HG02970 (cell line): ENCODE data around the gene TMPRSS9.
A peak's percentile ranks its signal among the peaks of the same experiment; 100 is the strongest.
"Not testable (repeated sequence)": the region's sequence is repeated elsewhere in the genome, so short reads cannot be mapped to it uniquely, and the experiment has no call there.

Source experiments
- ATAC-seq: cut with Tn5 transposase; IDR thresholded peaks from one replicate; pipeline ENCODE4 v1.9.1; 2021; ENCODE audit warnings: mild to moderate bottlenecking, moderate library complexity, moderate number of reproducible peaks; ENCODE audit not compliant: unreplicated experiment, low FRiP score

TMPRSS9 gene

DNA sequence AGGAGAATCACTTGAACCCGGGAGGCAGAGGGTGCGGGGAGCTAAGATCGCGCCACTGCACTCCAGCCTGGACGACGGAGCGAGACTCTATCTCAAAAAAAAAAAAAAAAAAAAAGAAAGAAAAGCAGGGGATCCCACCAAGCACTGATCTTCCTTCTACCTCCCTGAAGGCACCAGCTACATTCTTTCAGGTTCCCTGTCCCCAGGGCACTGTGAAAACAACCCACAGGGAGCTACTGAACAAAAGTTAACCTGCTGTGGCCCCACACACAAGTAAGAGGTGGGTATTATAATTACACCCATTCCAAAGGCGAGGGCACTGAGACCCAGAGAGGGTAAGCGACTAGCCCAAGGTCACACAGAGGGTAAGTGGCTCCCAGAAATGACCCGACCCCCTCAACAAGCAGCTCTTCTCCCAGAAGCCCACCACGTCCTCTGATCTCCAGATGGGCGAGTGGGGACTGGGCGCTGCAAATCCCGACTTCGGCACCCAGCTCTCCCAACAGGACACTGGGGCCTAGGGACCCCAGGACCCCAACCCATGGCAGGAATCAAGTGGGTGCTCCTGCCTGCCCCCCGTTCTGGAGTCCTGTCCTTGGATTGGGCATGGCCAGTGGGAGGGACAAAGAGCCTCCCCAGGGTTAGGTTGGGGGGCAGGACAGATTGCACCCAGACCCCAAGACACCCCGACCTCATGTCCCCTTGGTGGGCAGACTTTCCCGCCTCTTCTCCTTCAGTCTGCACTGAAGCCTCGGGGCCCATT, 94.3 kb downstream of the TMPRSS9 start:
- no peak for ATAC-seq

DNA sequence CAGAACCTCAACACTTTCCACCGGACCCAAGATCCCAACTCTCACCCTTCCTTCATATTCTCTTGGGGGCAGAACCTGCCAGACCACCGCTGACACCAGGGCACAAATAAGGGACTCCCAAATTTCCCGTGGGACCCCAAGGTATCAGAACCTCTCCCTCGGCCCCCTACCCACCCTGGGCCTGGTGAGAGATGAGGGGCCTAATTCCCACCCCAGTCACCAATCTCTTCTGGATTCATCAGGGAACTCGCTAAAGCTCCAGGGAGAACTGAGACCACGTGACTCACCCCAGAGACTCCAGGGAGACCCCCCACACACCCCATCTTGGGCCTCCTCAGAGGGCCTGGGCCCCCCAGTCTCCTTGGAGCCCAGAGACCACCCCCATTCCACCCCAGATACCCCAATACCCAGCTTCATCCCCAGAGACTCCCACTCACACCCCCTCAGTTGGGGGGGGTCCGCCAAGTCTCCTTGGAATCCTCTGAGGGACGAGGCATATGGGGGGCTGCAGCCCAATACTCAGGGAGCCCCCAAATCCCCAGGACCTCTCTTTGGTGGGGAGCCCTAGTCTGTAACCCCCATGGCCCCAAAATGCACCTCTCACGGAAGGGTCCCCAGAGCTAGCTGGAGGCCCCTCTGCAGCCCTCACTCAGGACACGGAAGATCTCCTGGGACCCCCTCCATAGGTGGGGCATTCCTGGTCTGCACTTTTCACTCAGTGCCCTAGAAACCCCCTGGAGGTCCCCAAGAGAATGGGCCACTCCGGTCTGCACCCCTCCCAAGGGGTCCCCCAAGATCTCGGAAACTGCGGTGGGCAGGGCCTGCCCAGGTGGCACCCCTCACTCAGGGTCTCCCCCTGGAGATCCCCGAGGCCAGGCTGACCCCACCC, 95.1 kb downstream of the TMPRSS9 start:
- ATAC-seq, result no peak

GRCh38 chr19:2455851-2456570, 95.9 kb downstream of the TMPRSS9 start:
- ATAC-seq, result peak; percentile 27

GRCh38 chr19:2457394-2458037, 97.5 kb downstream of the TMPRSS9 start:
- no peak for ATAC-seq

DNA sequence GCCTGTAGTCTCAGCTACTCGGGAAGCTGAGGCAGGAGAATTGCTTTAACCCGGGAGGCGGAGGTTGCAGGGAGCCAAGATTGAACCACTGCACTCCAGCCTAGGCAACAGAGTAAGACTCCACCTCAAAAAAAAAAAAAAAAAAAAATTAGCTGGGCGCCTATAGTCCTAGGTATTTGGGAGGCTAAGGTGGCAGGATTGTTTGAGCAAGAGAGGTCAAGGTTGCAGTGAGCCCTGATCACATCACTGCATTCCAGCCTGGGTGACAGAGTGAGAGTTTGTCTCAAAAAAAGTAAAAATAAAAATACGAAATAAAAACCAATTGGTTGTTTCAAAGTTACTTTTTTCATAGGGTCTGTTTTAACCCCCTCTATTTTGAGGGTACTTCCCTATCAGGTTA, 98.0 kb downstream of the TMPRSS9 start:
- no peak for ATAC-seq

GRCh38 chr19:2458776-2459175, 98.7 kb downstream of the TMPRSS9 start:
- not testable (repeated sequence) for ATAC-seq

DNA sequence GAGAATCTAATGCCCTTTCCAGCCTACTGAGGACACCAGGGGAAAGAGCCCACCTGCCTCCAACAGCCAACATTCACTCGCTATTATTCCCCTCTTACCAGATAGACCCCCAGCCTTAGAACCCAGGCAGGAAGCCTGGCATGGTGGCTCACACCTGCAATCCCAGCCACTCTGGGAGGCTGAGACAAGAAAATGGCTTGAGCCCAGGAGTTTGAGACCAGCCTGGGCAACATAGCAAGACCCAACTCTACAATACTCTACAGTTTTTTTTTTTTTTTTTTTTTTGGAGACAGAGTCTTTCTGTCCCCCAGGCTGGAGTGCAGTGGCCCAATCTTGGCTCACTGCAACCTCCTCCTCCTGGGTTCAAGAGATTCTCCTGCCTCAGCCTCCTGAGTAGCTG, 100.2 kb downstream of the TMPRSS9 start:
- no peak for ATAC-seq

- ATAC-seq, result no peak
Measured at GRCh38 chr19:2461751-2462634, 101.9 kb downstream of the TMPRSS9 start.

DNA sequence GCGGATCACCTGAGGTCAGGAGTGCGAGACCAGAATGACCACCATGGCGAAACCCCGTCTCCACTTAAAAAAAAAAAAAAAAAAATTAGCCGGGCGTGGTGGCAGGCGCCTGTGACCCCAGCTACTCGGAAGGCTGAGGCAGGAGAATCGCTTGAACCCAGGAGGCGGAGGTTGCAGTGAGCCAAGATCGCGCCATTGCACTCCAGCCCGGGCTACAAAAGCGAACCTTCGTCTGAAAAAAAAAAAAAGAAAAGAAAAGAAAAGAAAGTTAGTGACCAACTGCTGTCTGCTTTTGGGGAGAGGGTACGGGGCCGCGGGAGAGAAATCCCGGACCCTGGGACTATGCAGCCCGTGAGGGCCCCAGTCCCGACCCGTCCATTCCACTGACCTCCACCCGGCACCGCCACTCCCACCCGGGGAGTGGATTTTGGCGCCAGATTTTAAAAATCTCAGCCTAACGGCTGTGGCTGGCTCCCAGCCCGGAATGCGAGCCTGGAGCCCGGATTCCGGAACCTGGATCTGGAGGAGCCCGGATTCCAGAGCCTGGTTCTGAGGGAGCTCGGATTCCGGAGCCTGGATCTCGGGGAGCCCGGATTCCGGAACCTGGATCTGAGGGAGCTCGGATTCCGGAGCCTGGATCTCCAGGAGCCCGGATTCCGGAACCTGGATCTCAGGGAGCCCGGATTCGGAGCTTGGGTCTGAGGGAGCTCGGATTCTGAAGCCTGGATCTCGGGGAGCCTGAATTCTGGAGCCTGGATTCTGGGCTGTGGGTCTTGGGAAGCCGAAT, 102.8 kb downstream of the TMPRSS9 start:
- no peak for ATAC-seq

GRCh38 chr19:2463694-2464093, 103.6 kb downstream of the TMPRSS9 start:
- not testable (repeated sequence) for ATAC-seq

- no peak for ATAC-seq
Measured at GRCh38 chr19:2464389-2464788, 104.3 kb downstream of the TMPRSS9 start.

DNA sequence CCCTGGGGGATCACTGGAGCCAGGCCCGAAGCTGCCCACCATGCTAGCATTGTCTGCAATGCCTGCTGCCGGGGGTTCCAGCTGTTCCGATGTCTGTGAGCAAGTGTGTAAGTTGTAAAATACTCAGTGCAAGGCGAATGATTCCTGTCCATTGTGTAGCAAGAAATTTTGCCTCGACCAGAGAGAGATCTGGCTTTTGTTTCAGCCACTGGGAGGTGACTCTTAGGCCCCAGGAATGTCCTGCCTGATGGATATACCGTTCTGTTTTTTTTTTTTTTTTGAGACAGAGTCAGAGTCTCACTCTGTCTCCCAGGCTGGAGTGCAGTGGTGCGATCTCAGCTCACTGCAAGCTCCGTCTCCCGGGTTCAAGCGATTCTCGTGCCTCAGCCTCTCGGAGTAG, 108.5 kb downstream of the TMPRSS9 start:
- ATAC-seq, result no peak

GRCh38 chr19:2469102-2469914, 109.2 kb downstream of the TMPRSS9 start:
- ATAC-seq, result no peak

DNA sequence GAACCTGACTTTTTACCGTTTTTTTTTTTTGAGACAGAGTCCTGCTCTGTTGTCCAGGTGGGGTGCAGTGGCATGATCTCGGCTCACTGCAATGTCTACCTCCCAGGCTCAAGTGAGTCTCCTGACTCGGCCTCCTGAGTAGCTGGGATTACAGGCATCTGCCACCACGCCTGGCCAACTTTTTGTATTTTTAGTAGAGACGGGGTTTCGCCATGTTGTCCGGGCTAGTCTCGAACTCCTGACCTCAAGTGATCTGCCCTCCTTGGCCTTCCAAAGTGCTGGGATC, 109.8 kb downstream of the TMPRSS9 start:
- not testable (repeated sequence) for ATAC-seq

DNA sequence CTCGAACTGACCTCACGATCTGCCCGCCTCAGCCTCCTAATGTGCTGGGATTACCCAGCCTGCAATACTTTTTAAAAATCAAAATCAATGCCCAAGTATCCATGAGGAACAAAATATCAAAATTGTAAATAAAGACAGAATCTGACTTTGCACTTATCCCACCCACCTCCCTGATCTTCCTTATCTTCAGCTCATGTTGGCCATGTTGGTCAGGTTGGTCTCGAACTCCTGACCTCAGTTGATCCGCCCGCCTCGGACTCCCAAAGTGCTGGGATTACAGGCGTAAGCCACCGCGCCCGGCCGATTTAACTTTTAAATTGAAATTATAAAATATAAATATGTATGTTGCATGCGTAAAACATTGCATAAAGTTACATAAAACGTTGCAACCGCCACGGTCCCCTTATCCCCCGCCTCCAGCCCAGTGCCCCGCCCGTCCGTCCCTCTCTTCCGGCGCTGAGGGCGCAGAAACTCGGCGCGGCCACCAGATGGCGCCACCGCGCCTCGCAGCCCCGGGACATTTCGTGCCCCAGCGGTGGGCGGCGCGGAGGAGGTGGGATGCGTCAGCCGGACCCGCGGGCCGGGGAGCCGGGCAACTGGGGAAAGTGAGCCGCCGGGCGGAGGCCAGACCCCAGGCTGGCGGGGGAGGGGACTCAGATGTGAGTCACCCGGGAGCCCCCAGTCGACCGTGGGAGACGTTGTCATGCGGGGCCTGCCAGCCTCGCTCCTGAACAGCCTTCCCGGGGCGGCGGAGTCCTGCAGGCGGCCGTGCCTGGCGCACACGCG, 114.4 kb downstream of the TMPRSS9 start:
- ATAC-seq, result peak; percentile 28

GRCh38 chr19:2475018-2475701, 115.1 kb downstream of the TMPRSS9 start:
- ATAC-seq, result no peak
